GM20000 (cell line): ENCODE results near the gene ANO9.

Experiments used
- DNase-seq: peaks from one replicate; pipeline ENCODE4 v3.0.0; 2012; ENCODE audit warnings: low spot score
- CTCF ChIP-seq: IDR thresholded peaks from 2 replicates; pipeline ENCODE4 v1.5.1; 2012; ENCODE audit warnings: mild to moderate bottlenecking, control low read depth; ENCODE audit errors: extremely low read depth, missing control alignments

ANO9 gene

GRCh38 chr11:441418-442274, at the start of gene ANO9:
TSS of gene ANO9 (minus strand) at chr11:442011. CDS start at chr11:441926, 85 bp downstream.
- TF ChIP-seq CTCF = no peak
- peak; percentile 94 for DNase-seq

- TF ChIP-seq CTCF = no peak
Observed at GRCh38 chr11:491358-491757, 49.5 kb upstream of the ANO9 start.

GRCh38 chr11:490930-491260, 49.1 kb upstream of the ANO9 start:
- DNase-seq = peak; percentile 28
- no peak for TF ChIP-seq CTCF

More at GRCh38 chr11:491358-491757, 49.5 kb upstream of the ANO9 start:
- DNase-seq = peak; percentile 9

GRCh38 chr11:490186-490929, 48.5 kb upstream of the ANO9 start:
- DNase-seq = no peak
- TF ChIP-seq CTCF = no peak

- TF ChIP-seq CTCF = no peak
Observed at GRCh38 chr11:489610-490185, 47.9 kb upstream of the ANO9 start.

GRCh38 chr11:488992-489391, 47.2 kb upstream of the ANO9 start:
- DNase-seq = no peak
- no peak for TF ChIP-seq CTCF

More at GRCh38 chr11:489610-490185, 47.9 kb upstream of the ANO9 start:
- DNase-seq = peak; percentile 17

GRCh38 chr11:488579-488978, 46.8 kb upstream of the ANO9 start:
- DNase-seq = no peak

More at GRCh38 chr11:488579-488978, 46.8 kb upstream of the ANO9 start:
- TF ChIP-seq CTCF = no peak
